ENCODE results near the gene PLA2G4E. TPM values are rescaled to one million over a fixed set of nuclear protein-coding genes. Genes with fewer than 3 reads are reported as not detected.

PLA2G4E gene
- total and polyA plus RNA-seq, 8 donors, result 0.78 TPM; not detected in 7

GRCh38 chr15:42002333-42002732 is 18.5 kb downstream of the PLA2G4E start:
- no peak overlapping the region for H3K4me3 ChIP-seq
- 76 to 83% (median 77%) methylated on average over 6 of the region's 6 CpGs for WGBS, 5 donors
- no peak overlapping the region for H3K27ac ChIP-seq
- H3K27me3 ChIP-seq, result peaks cover 0 to 12% (median 0%) of the 10 kb centered on the region in 3 donors
- H3K36me3 ChIP-seq, result no peaks in the 10 kb centered on the region
- TF ChIP-seq POLR2A (IDR thresholded peaks at IDR 0.05) (no peak), POLR2AphosphoS5 (IDR thresholded peaks at IDR 0.05) (no peak), EP300 (IDR thresholded peaks at IDR 0.05) (no peak), CTCF (IDR thresholded peaks at IDR 0.05) (no peak)
- DNase-seq, result no peak
- no peaks in the 10 kb centered on the region for H3K9me3 ChIP-seq
- no peaks in the 10 kb centered on the region for H3K4me1 ChIP-seq
- intact Hi-C loops (cut with DNase I; ENCODE audit: low total_unique reads), result no loop called here

GRCh38 chr15:42001236-42001635 is 19.6 kb downstream of the PLA2G4E start:
- DNase-seq, result no peak
- no peak overlapping the region for H3K27ac ChIP-seq
- intact Hi-C loops (cut with DNase I; ENCODE audit: low total_unique reads), result no loop called here
- no peaks in the 10 kb centered on the region for H3K4me1 ChIP-seq
- no peaks in the 10 kb centered on the region for H3K36me3 ChIP-seq
- H3K27me3 ChIP-seq, result peaks cover 0 to 12% (median 0%) of the 10 kb centered on the region in 3 donors
- no peak overlapping the region for H3K4me3 ChIP-seq
- WGBS, 5 donors, result 52 to 71% (median 65%) methylated on average over 4 of the region's 4 CpGs
- H3K9me3 ChIP-seq, result no peaks in the 10 kb centered on the region
- TF ChIP-seq POLR2AphosphoS5 (IDR thresholded peaks at IDR 0.05) (no peak), EP300 (IDR thresholded peaks at IDR 0.05) (no peak), POLR2A (IDR thresholded peaks at IDR 0.05) (no peak), CTCF (IDR thresholded peaks at IDR 0.05) (no peak)

- H3K4me1 ChIP-seq, result no peaks in the 10 kb centered on the region
- no peaks in the 10 kb centered on the region for H3K9me3 ChIP-seq
- no peak for DNase-seq
- no peak for TF ChIP-seq EP300 (IDR thresholded peaks at IDR 0.05)
- TF ChIP-seq POLR2A (IDR thresholded peaks at IDR 0.05), result no peak
- TF ChIP-seq POLR2AphosphoS5 (IDR thresholded peaks at IDR 0.05), result no peak
- WGBS, 5 donors, result 75 to 86% (median 80%) methylated on average over 15 of the region's 15 CpGs
- H3K36me3 ChIP-seq, result no peaks in the 10 kb centered on the region
- peaks cover 0 to 12% (median 0%) of the 10 kb centered on the region in 3 donors for H3K27me3 ChIP-seq
- H3K27ac ChIP-seq, result no peak overlapping the region
- intact Hi-C loops (cut with DNase I; ENCODE audit: low total_unique reads), result no loop called here
- H3K4me3 ChIP-seq, result no peak overlapping the region
These were observed 21.3 kb downstream of the PLA2G4E start for GRCh38 chr15:41999290-42000285.

GRCh38 chr15:41997845-41998244 is 23.0 kb downstream of the PLA2G4E start:
- H3K4me3 ChIP-seq, result no peak overlapping the region
- H3K36me3 ChIP-seq, result no peaks in the 10 kb centered on the region
- no peaks in the 10 kb centered on the region for H3K9me3 ChIP-seq
- no peak overlapping the region for H3K27ac ChIP-seq
- no peaks in the 10 kb centered on the region for H3K4me1 ChIP-seq
- intact Hi-C loops (cut with DNase I; ENCODE audit: low total_unique reads), result no loop called here
- peaks cover 0 to 12% (median 0%) of the 10 kb centered on the region in 3 donors for H3K27me3 ChIP-seq
- 62 to 82% (median 67%) methylated on average over 3 of the region's 3 CpGs for WGBS, 5 donors
- TF ChIP-seq POLR2AphosphoS5 (IDR thresholded peaks at IDR 0.05), result no peak
- no peak for TF ChIP-seq CTCF (IDR thresholded peaks at IDR 0.05)
- no peak for TF ChIP-seq POLR2A (IDR thresholded peaks at IDR 0.05)
- no peak for TF ChIP-seq EP300 (IDR thresholded peaks at IDR 0.05)
- DNase-seq, result no peak
